GM18907 (cell line): ENCODE results near the gene MATCAP1.

Experiments used
- ATAC-seq: cut with Tn5 transposase; IDR thresholded peaks from one replicate; pipeline ENCODE4 v1.9.1; 2021; ENCODE audit warnings: mild to moderate bottlenecking, moderate library complexity; ENCODE audit not compliant: unreplicated experiment

MATCAP1 gene

GRCh38 chr16:67208154-67208896, 24.6 kb upstream of the MATCAP1 start:
- ATAC-seq: no peak

DNA sequence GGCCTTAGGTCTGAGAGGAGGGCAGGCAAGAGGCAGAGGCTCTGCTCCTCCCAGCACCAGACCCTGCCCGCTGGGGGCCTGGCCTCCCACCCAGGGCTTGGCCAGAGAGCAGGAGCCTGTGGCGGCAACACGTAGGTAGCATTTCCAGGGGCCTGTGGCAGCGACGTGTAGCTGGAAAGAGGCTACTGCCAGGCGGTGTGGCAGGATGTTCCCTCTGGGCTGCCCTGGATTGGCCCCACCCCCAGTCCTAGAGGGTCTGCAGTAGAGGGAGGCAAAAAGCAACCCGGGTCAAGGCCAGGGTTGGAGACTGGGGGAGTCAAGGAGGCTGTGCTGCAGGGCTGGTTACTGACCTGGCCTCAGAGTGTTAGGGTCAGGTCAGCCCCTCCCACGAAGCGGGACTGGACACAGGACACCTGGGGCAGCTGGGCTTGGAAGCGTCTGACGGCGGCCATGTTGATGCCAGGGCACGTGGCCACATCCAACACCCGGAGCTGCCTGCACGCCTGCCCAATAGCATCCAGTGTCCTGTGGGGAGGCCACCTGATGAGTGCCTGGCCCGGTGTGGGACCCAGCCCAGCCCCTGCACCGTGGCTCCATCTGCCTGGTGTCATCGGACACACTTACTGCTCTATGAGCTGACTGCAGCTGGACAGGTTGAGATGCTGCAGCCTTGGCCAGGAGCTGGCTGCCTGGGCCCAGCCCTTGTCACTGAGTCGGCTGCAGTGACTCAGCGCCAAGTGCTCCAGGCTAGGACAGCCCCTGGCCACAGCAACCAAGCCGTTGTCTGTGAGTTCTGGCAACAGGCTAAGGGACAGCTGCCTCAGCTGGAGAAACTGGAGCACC, 23.7 kb upstream of the MATCAP1 start:
- ATAC-seq: no peak

GRCh38 chr16:67206838-67207248, 23.1 kb upstream of the MATCAP1 start:
- ATAC-seq: no peak

DNA sequence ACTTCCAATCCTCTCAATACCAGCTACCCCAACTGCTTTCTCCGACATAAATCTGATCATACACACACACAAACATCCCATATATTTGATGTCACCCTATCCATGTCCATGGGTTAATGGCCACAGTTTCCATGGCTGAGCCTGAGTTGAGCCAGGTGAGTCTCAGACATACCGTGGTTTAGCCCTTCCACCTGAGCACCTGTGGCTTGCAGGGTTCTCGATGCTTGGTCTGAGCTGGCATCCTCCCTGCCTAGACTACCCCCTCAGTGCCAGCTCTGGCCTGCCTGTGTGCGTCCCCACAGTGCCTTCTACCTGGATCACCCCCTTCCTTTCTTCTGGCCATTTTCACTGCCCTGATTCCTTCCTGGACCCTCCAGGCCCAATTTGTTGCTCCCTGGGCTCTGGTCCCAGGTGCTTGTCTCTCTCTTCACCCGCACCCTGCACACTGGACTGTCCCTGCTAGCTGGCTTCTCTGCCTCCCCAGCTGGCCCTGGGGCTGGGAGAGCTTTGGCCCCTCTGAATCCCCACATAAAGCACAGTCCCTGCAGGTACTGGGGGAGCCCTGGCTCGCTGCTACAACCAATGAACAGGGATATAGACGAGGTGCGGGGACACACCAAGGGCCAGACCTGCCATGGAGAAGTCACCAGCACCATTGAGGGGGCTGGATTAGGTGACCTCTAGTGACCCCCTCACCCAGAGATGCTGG, 22.5 kb upstream of the MATCAP1 start:
- ATAC-seq: no peak

DNA sequence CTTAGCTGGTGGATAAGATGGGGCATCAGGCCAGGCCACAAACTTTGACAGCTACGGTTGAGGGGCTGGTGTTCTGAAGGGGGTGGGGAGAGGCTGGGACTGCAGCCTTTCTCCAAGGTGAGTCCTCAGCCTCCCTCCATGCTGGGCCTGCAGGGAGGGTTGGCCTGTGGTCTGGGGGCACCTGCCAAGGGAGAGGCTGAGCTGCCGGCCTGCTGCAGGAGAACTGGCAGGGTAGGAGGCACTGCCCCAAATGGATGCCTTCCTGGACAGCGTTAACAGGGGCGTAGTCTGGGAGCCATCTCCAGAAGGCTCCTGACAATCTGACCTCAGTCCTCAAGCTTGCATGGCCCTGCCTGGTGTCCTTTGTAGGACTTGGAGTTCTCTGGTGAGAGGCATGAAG, 20.3 kb upstream of the MATCAP1 start:
- no peak for ATAC-seq

- ATAC-seq: no peak
Observed at GRCh38 chr16:67202956-67203493, 19.3 kb upstream of the MATCAP1 start.

DNA sequence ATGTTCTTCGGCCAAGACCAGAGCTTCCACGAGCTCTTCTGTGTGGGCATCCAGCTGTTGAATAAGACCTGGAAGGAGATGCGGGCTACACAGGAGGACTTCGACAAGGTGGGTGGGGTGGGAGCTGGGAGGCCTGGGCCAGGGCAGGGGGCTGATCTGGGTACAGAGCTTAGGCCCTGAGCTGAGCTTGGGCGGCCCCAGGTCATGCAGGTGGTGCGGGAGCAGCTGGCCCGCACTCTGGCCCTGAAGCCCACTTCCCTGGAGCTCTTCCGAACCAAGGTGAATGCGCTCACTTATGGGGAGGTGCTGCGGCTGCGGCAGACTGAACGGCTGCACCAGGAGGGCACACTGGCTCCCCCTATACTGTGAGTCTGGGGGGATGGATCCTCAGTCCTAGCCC, 18.7 kb upstream of the MATCAP1 start:
- ATAC-seq: no peak

- no peak for ATAC-seq
Observed at GRCh38 chr16:67201411-67202345, 17.9 kb upstream of the MATCAP1 start.

GRCh38 chr16:67200491-67200890, 16.7 kb upstream of the MATCAP1 start:
- ATAC-seq: no peak

DNA sequence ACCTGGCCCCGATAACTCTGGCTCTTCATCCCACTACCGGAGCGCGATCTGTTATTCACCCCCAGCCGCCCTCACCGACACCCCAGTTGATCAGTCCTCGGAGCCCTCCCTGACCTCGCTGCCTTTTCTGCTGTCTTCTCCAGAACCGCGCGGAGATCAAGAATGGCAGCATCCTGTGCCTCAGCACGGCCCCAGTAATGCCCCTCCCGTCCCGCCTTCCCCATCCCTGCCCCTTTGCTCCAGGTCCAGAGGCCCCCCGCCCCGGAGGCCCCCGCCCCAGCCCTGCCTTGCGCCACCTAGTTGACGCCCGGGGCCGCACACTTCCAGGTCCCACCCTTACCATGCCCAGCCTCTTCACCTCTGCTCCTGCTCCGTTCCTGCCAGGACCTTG, 16.0 kb upstream of the MATCAP1 start:
- ATAC-seq: no peak

DNA sequence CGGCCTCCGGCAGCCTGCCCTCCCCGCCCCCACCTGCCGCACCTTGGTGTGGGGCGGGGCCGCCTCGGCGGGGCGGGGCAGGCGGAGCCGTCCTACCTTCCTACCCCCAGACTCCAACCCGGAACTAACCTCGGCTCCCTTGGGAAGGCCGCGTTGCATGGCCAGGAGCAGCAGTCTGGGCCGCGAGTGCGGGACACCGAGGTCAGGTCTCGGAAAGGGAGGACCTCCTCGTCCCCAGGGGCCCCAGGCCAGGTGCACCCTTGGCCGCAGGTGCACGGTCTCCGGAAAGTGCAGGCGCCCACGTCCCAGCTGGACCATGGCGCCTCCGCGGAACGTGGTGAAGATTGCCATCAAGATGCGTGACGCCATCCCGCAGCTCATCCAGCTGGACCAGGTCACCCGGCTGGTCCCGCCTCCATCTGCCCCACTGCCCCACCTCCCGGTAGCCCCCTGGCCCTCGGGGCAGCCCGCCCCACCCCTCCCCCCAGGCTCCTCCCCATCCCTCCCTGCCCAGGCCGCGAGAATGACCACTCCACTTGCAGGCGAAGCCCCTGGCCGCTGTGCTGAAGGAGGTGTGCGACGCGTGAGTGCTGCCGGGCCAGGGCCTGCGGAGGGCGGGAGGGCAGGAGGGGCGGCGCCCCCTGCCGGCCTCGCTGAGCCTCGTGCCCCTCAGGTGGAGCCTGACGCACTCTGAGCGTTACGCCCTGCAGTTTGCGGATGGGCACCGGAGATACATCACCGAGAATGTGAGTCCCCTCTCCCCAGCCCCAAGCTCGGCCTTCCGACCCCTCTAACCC, 15.4 kb upstream of the MATCAP1 start, which contains the start of gene ELMO3:
Gene ELMO3, plus strand, starts transcription at position 121 of the 797 bp plus-strand sequence. Its CDS starts 196 bp downstream, at position 317.
- ATAC-seq: no peak

GRCh38 chr16:67198238-67198734, 14.5 kb upstream of the MATCAP1 start:
- ATAC-seq: no peak

DNA sequence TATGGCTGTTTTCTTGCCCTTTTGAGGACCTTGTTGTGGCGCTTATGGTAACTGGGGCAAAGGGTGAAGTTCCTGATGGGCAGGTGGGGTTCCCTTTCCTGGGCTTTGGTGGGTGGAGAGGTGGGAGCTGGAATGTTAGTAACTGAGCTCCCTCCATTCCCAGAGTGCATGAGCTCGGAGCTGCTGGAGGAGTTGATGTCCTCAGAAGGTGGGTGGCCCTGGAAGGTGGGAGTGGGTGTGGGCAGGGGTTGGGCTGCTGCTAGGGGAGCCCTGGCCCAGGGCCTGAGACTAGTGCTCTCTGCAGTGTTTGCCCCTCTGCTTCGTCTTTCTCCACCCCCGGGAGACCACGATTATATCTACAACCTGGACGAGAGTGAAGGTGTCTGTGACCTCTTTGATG, 13.9 kb upstream of the MATCAP1 start:
- ATAC-seq: no peak

DNA sequence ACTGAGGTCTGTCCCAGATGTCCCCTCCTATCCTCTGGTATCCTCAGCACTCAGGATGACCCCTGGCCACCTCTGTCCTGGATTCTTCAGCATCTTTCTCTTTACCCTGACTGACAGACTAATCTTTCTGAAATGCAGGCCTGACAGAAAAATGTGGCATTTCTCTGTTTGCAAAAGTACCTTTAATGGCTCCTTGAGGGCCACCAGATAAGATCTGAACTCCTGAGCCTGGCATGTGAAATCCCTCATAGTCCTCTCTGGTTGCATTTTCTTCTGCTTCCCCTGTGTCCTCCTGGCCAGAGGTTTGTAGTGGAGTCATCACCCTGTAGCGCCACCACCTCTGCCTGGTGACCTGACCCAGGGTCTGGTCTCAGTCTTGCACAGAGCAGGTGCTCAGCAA, 13.1 kb upstream of the MATCAP1 start:
- ATAC-seq: no peak

DNA sequence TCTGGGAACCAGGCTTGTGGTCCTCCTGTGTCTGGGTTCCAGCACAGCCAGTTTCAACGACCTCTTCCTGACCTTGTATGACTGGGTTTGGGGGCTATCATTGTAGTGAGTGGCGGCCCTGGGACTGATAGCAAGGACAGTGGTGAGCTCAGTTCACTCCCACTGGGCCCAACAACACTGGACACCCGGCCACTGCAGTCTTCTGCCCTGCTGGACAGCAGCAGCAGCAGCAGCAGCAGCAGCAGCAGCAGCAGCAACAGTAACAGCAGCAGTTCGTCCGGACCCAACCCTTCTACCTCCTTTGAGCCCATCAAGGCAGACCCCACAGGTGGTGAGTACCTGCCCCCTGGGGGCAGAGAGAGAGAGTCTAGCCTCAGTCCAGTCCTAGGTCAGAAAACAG, 11.9 kb upstream of the MATCAP1 start:
- no peak for ATAC-seq

- ATAC-seq: no peak
Observed at GRCh38 chr16:67194260-67194659, 10.5 kb upstream of the MATCAP1 start.

GRCh38 chr16:67193536-67193935, 9.8 kb upstream of the MATCAP1 start:
- ATAC-seq: no peak

DNA sequence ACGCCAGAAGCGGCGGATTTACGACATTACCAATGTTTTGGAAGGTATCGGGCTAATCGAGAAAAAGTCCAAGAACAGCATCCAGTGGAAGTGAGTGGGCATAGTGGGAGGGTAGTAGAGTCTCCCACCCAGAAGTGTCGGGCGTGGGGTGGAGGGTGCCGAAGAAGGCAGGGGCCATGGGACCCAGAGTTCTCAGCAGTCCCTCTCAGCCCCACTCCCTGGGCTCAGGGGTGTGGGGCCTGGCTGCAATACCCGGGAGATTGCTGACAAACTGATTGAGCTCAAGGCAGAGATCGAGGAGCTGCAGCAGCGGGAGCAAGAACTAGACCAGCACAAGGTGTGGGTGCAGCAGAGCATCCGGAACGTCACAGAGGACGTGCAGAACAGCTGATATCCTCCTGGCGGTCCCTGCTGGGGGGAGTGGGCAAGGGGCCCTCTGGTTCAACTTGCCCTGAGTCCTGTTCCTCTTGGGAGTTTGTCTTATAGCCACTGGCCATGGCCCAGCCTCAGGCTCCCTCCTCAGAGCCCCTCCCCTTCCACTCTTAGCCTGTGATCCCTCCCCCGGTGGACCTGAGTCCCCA, 9.1 kb upstream of the MATCAP1 start:
- no peak for ATAC-seq
